Measurements from ENCODE around the gene KCNAB1. TPM values are rescaled to one million over a fixed set of nuclear protein-coding genes. Genes with fewer than 3 reads are reported as not detected.
"Not testable (repeated sequence)": the region's sequence is repeated elsewhere in the genome, so short reads cannot be mapped to it uniquely, and the experiment has no call there.

KCNAB1 gene
- total and polyA plus RNA-seq, 2 donors (not counting 1 experiment from before 2014, with no cell fraction given), result not detected

DNA sequence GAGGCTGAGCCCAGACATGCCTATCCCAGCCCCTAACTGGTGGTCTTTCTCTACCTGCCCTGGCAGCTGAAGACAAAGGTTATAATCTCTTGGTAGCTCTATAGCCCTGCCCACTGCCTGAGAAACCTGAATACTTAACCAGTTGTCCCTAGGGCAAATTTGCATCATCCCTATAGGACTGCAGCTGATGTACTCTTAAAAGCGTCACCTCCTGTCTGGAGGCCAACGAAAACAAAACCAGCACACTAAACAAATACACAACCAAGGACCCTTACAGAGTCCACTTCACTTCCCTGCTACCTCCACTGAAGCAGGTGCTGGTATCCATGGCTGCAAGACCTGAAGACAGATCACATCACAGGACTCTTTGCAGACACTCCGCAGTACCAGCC is 98.0 kb downstream of the KCNAB1 start:
- Mint-ChIP-seq H3K4me1 (no peaks in the 10 kb centered on the region), H3K4me3 (no peak overlapping the region), H3K27ac (no peak overlapping the region), H3K9me3 (ENCODE audit: insufficient read depth) (no peaks in the 10 kb centered on the region), H3K27me3 (peaks cover 19% of the 10 kb centered on the region)
- TF ChIP-seq EZH2 (IDR thresholded peaks at IDR 0.05; ENCODE audit: borderline replicate concordance, insufficient read depth, low read depth, low read length, poor library complexity, severe bottlenecking), result no peak
- TF ChIP-seq, protein P1, sequence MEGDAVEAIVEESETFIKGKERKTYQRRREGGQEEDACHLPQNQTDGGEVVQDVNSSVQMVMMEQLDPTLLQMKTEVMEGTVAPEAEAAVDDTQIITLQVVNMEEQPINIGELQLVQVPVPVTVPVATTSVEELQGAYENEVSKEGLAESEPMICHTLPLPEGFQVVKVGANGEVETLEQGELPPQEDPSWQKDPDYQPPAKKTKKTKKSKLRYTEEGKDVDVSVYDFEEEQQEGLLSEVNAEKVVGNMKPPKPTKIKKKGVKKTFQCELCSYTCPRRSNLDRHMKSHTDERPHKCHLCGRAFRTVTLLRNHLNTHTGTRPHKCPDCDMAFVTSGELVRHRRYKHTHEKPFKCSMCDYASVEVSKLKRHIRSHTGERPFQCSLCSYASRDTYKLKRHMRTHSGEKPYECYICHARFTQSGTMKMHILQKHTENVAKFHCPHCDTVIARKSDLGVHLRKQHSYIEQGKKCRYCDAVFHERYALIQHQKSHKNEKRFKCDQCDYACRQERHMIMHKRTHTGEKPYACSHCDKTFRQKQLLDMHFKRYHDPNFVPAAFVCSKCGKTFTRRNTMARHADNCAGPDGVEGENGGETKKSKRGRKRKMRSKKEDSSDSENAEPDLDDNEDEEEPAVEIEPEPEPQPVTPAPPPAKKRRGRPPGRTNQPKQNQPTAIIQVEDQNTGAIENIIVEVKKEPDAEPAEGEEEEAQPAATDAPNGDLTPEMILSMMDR (IDR thresholded peaks at IDR 0.05), result no peak
- Histone ChIP-seq H3K9ac (ENCODE audit: low read length) (no peak overlapping the region), H3K9me3 (ENCODE audit: control extremely low read depth in 1 of 3, control insufficient read depth in 2 of 3, insufficient read depth in 1 of 3, low read length in 2 of 3) (no peaks in the 10 kb centered on the region), H3K4me2 (replicated peaks; ENCODE audit: low read depth, low read length, poor library complexity, severe bottlenecking) (no peak overlapping the region), H3K4me3 (ENCODE audit: control extremely low read depth in 1 of 5, extremely low read depth in 1 of 5, insufficient read depth in 1 of 5, low read depth in 2 of 5, low read length in 4 of 5) (no peak overlapping the region), H4K20me1 (ENCODE audit: control insufficient read depth, insufficient read depth, low read length, poor library complexity, severe bottlenecking) (no peaks in the 10 kb centered on the region), H3K79me2 (ENCODE audit: control insufficient read depth, insufficient read depth, low read length) (no peaks in the 10 kb centered on the region), H3K27me3 (replicated peaks in 1 of 4; ENCODE audit: control extremely low read depth in 1 of 4, control insufficient read depth in 3 of 4, insufficient read depth in 4 of 4, low read length in 3 of 4) (no peaks in the 10 kb centered on the region), H3K27ac (ENCODE audit: low read length in 2 of 2) (no peak overlapping the region), H2AFZ (ENCODE audit: insufficient read depth, low read depth, low read length, poor library complexity, severe bottlenecking) (no peak overlapping the region), H3K36me3 (replicated peaks in 1 of 2; ENCODE audit: control extremely low read depth in 1 of 2, control insufficient read depth in 1 of 2, extremely low read depth in 1 of 2, insufficient read depth in 2 of 2, low read length in 1 of 2) (no peaks in the 10 kb centered on the region), H3K4me1 (ENCODE audit: control insufficient read depth in 2 of 2, insufficient read depth in 2 of 2, low read length in 2 of 2) (no peaks in the 10 kb centered on the region)
- 74% methylated on average over 2 of the region's 3 CpGs for WGBS (ENCODE audit: insufficient coverage)
- intact Hi-C loops (cut with micrococcal nuclease), result no loop called here
- ATAC-seq (ENCODE audit: low read depth) (no peak), DNase-seq (no peak)
- ChIA-PET POLR2A (no interaction called here), CTCF (no interaction called here)

DNA sequence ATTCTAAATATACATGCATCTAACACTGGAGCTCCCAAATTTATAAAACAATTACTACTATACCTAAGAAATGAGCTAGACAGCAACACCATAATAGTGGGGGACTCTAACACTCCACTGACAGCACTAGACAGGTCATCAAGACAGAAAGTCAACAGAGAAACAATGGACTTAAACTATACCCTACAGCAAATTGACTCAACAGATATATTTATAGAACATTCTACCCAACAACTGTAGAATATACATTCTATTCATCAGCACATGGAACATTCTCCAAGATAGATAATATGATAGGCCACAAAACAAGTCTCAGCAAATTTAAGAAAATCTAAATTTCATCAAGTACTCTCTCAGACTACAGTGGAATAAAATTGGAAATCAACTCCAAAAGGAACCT is 102.0 kb downstream of the KCNAB1 start:
- H3K9ac ChIP-seq (ENCODE audit: low read length); H3K4me2 ChIP-seq (replicated peaks; ENCODE audit: low read depth, low read length, poor library complexity, severe bottlenecking); H3K27ac ChIP-seq (ENCODE audit: low read length in 2 of 2); intact Hi-C loops (cut with micrococcal nuclease); H2AFZ ChIP-seq (ENCODE audit: insufficient read depth, low read depth, low read length, poor library complexity, severe bottlenecking); H3K4me3 ChIP-seq (ENCODE audit: control extremely low read depth in 1 of 5, extremely low read depth in 1 of 5, insufficient read depth in 1 of 5, low read depth in 2 of 5, low read length in 4 of 5); DNase-seq; H3K4me1 Mint-ChIP-seq; H3K9me3 Mint-ChIP-seq (ENCODE audit: insufficient read depth); H3K27me3 ChIP-seq (replicated peaks in 1 of 4; ENCODE audit: control extremely low read depth in 1 of 4, control insufficient read depth in 3 of 4, insufficient read depth in 4 of 4, low read length in 3 of 4); H3K79me2 ChIP-seq (ENCODE audit: control insufficient read depth, insufficient read depth, low read length); POLR2A ChIA-PET; CTCF ChIA-PET; ATAC-seq (ENCODE audit: low read depth); H3K9me3 ChIP-seq (ENCODE audit: control extremely low read depth in 1 of 3, control insufficient read depth in 2 of 3, insufficient read depth in 1 of 3, low read length in 2 of 3); H3K27ac Mint-ChIP-seq; H3K36me3 ChIP-seq (replicated peaks in 1 of 2; ENCODE audit: control extremely low read depth in 1 of 2, control insufficient read depth in 1 of 2, extremely low read depth in 1 of 2, insufficient read depth in 2 of 2, low read length in 1 of 2); H4K20me1 ChIP-seq (ENCODE audit: control insufficient read depth, insufficient read depth, low read length, poor library complexity, severe bottlenecking); H3K4me1 ChIP-seq (ENCODE audit: control insufficient read depth in 2 of 2, insufficient read depth in 2 of 2, low read length in 2 of 2); H3K4me3 Mint-ChIP-seq: not testable (repeated sequence)
- peaks cover 25% of the 10 kb centered on the region for H3K27me3 Mint-ChIP-seq

DNA sequence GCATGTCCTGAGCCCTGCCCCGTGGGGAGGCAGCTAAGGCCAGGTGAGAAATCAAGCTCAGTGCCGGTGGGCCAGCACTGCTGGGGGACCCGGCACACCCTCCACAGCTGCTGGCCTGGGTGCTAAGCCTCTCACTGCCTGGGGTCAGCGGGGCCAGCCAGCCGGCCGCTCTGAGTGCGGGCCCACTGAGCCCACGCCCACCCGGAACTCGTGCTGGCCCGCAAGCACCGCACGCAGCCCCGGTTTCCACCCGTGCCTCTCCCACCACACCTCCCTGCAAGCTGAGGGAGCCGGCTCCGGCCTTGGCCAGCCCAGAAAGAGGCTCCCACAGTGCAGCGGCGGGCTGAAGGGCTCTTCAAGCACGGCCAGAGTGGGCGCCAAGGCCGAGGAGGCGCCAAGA is 103.7 kb downstream of the KCNAB1 start:
- POLR2A ChIA-PET; DNase-seq; H2AFZ ChIP-seq (ENCODE audit: insufficient read depth, low read depth, low read length, poor library complexity, severe bottlenecking); H3K4me3 Mint-ChIP-seq; H3K9ac ChIP-seq (ENCODE audit: low read length); H3K79me2 ChIP-seq (ENCODE audit: control insufficient read depth, insufficient read depth, low read length); H3K4me3 ChIP-seq (ENCODE audit: control extremely low read depth in 1 of 5, extremely low read depth in 1 of 5, insufficient read depth in 1 of 5, low read depth in 2 of 5, low read length in 4 of 5); H3K9me3 Mint-ChIP-seq (ENCODE audit: insufficient read depth); H3K27ac ChIP-seq (ENCODE audit: low read length in 2 of 2); intact Hi-C loops (cut with micrococcal nuclease); CTCF ChIA-PET; H3K36me3 ChIP-seq (replicated peaks in 1 of 2; ENCODE audit: control extremely low read depth in 1 of 2, control insufficient read depth in 1 of 2, extremely low read depth in 1 of 2, insufficient read depth in 2 of 2, low read length in 1 of 2); H3K9me3 ChIP-seq (ENCODE audit: control extremely low read depth in 1 of 3, control insufficient read depth in 2 of 3, insufficient read depth in 1 of 3, low read length in 2 of 3); H3K4me2 ChIP-seq (replicated peaks; ENCODE audit: low read depth, low read length, poor library complexity, severe bottlenecking); H3K27ac Mint-ChIP-seq; H3K4me1 ChIP-seq (ENCODE audit: control insufficient read depth in 2 of 2, insufficient read depth in 2 of 2, low read length in 2 of 2); ATAC-seq (ENCODE audit: low read depth); H3K4me1 Mint-ChIP-seq; H4K20me1 ChIP-seq (ENCODE audit: control insufficient read depth, insufficient read depth, low read length, poor library complexity, severe bottlenecking); H3K27me3 ChIP-seq (replicated peaks in 1 of 4; ENCODE audit: control extremely low read depth in 1 of 4, control insufficient read depth in 3 of 4, insufficient read depth in 4 of 4, low read length in 3 of 4): not testable (repeated sequence)
- 94% methylated on average over 10 of the region's 23 CpGs for WGBS (ENCODE audit: insufficient coverage)
- peaks cover 19% of the 10 kb centered on the region for H3K27me3 Mint-ChIP-seq

All from B cell (primary cell).